ENCODE data around the gene ADM2.

Gene ADM2

GRCh38 chr22:50467773-50468440 is 13.4 kb upstream of the ADM2 start:
- no peak for TF ChIP-seq ZFP3 (CRISPR knock-in tag; IDR thresholded peaks at IDR 0.05)
- no peak for TF ChIP-seq PATZ1 (CRISPR knock-in tag; IDR thresholded peaks at IDR 0.05; ENCODE audit: borderline replicate concordance)
- TF ChIP-seq CSRNP3 (CRISPR knock-in tag; IDR thresholded peaks at IDR 0.05): no peak
- TF ChIP-seq RARB (CRISPR knock-in tag; IDR thresholded peaks at IDR 0.05): no peak
- TF ChIP-seq TCF4 (CRISPR knock-in tag; IDR thresholded peaks at IDR 0.05; ENCODE audit: borderline replicate concordance): no peak
- TF ChIP-seq OSR1 (CRISPR knock-in tag; IDR thresholded peaks at IDR 0.05): no peak
- no peak for TF ChIP-seq SNAI2 (CRISPR knock-in tag; IDR thresholded peaks at IDR 0.05)
- no peak for TF ChIP-seq ZFP30 (CRISPR knock-in tag; IDR thresholded peaks at IDR 0.05)
- no peak for TF ChIP-seq POU6F1 (CRISPR knock-in tag; IDR thresholded peaks at IDR 0.05; ENCODE audit: borderline replicate concordance, low read depth)
- TF ChIP-seq PPARA (CRISPR knock-in tag; IDR thresholded peaks at IDR 0.05; ENCODE audit: borderline replicate concordance): no peak
- no peak for TF ChIP-seq ZNF565 (CRISPR knock-in tag; conservative IDR thresholded peaks at IDR 0.05; ENCODE audit: low read depth)
- TF ChIP-seq ARNTL (CRISPR knock-in tag; IDR thresholded peaks at IDR 0.05; ENCODE audit: borderline replicate concordance, low read depth): no peak
- no peak for TF ChIP-seq ISL1 (CRISPR knock-in tag; IDR thresholded peaks at IDR 0.05)
- no peak for TF ChIP-seq TOX (CRISPR knock-in tag; IDR thresholded peaks at IDR 0.05; ENCODE audit: borderline replicate concordance)
- no peak for TF ChIP-seq ZNF8 (CRISPR knock-in tag; IDR thresholded peaks at IDR 0.05)
- no peak for TF ChIP-seq GLIS3 (CRISPR knock-in tag; IDR thresholded peaks at IDR 0.05)
- no peak for ATAC-seq

GRCh38 chr22:50468626-50469025 is 12.7 kb upstream of the ADM2 start:
- no peak for ATAC-seq
- no peak for TF ChIP-seq BACH2 (CRISPR knock-in tag; IDR thresholded peaks at IDR 0.05; ENCODE audit: borderline replicate concordance)
- no peak for TF ChIP-seq ZC3H10 (CRISPR knock-in tag; IDR thresholded peaks at IDR 0.05)
- no peak for TF ChIP-seq CSRNP3 (CRISPR knock-in tag; IDR thresholded peaks at IDR 0.05)
- TF ChIP-seq ESRRG (CRISPR knock-in tag; IDR thresholded peaks at IDR 0.05): no peak
- no peak for TF ChIP-seq GLIS3 (CRISPR knock-in tag; IDR thresholded peaks at IDR 0.05)
- TF ChIP-seq CREB5 (CRISPR knock-in tag; IDR thresholded peaks at IDR 0.05; ENCODE audit: low read depth): no peak
- TF ChIP-seq PATZ1 (CRISPR knock-in tag; IDR thresholded peaks at IDR 0.05; ENCODE audit: borderline replicate concordance): no peak
- no peak for TF ChIP-seq OSR1 (CRISPR knock-in tag; IDR thresholded peaks at IDR 0.05)
- no peak for TF ChIP-seq ZFP3 (CRISPR knock-in tag; IDR thresholded peaks at IDR 0.05)
- no peak for TF ChIP-seq ZNF70 (CRISPR knock-in tag; IDR thresholded peaks at IDR 0.05)
- no peak for TF ChIP-seq TOX (CRISPR knock-in tag; IDR thresholded peaks at IDR 0.05; ENCODE audit: borderline replicate concordance)
- no peak for TF ChIP-seq ZNF565 (CRISPR knock-in tag; conservative IDR thresholded peaks at IDR 0.05; ENCODE audit: low read depth)
- no peak for TF ChIP-seq ZNF8 (CRISPR knock-in tag; IDR thresholded peaks at IDR 0.05)
- TF ChIP-seq SNAI2 (CRISPR knock-in tag; IDR thresholded peaks at IDR 0.05): no peak

All from SK-N-SH treated with all-trans-retinoic acid at 6 μM for 48 hours (cell line).